Activated gamma-delta T cell treated with anti-CD3 and anti-CD28 coated beads, Interleukin-2, amount 50 U/mL, for 16 hours (primary cell): Measurements from ENCODE around the gene MPIG6B.

ENCODE experiments used
- DNase-seq: peaks from one replicate; pipeline ENCODE4 v3.0.0-alpha.2; 2020; ENCODE audit warnings: low read depth

The MPIG6B gene

GRCh38 chr6:31723245-31723979, at the start of gene MPIG6B:
TSS of gene MPIG6B (plus strand) at chr6:31723373. CDS start at chr6:31723384, 11 bp downstream.
- DNase-seq, result no peak

- no peak for DNase-seq
These were observed 46.8 kb upstream of the MPIG6B start for GRCh38 chr6:31676322-31676903.

- DNase-seq, result no peak
These were observed 46.3 kb upstream of the MPIG6B start for GRCh38 chr6:31676904-31677303.

- DNase-seq, result no peak
These were observed 45.2 kb upstream of the MPIG6B start for GRCh38 chr6:31677955-31678354.

GRCh38 chr6:31680226-31681134, 42.7 kb upstream of the MPIG6B start, which contains the start of gene LY6G5C:
TSS of gene LY6G5C (minus strand) at chr6:31681067. CDS start at chr6:31680373, 694 bp downstream.
- DNase-seq, result peak; percentile 45

- no peak for DNase-seq
These were observed 42.0 kb upstream of the MPIG6B start for GRCh38 chr6:31681135-31681671.

- DNase-seq, result no peak
These were observed 39.6 kb upstream of the MPIG6B start for GRCh38 chr6:31683591-31683990.

GRCh38 chr6:31686483-31686882, 36.7 kb upstream of the MPIG6B start:
- no peak for DNase-seq

- no peak for DNase-seq
These were observed 35.9 kb upstream of the MPIG6B start for GRCh38 chr6:31687321-31687720.

- DNase-seq, result no peak
These were observed 35.1 kb upstream of the MPIG6B start for GRCh38 chr6:31687860-31688693.

GRCh38 chr6:31689249-31690110, 33.7 kb upstream of the MPIG6B start:
- no peak for DNase-seq

- DNase-seq, result no peak
These were observed 32.7 kb upstream of the MPIG6B start for GRCh38 chr6:31690231-31691077.

- no peak for DNase-seq
These were observed 32.1 kb upstream of the MPIG6B start for GRCh38 chr6:31691078-31691463.

- DNase-seq, result no peak
These were observed 31.5 kb upstream of the MPIG6B start for GRCh38 chr6:31691564-31692108.

- DNase-seq, result no peak
These were observed 30.8 kb upstream of the MPIG6B start for GRCh38 chr6:31692353-31692752.

- no peak for DNase-seq
These were observed 30.3 kb upstream of the MPIG6B start for GRCh38 chr6:31692886-31693285.

GRCh38 chr6:31693535-31693934, 29.6 kb upstream of the MPIG6B start:
- DNase-seq, result no peak

- DNase-seq, result no peak
These were observed 25.6 kb upstream of the MPIG6B start for GRCh38 chr6:31697555-31697954.

GRCh38 chr6:31700740-31701401, 22.3 kb upstream of the MPIG6B start:
- no peak for DNase-seq
